Upper lobe of left lung (tissue), 4 donors: ENCODE data around the gene APOL2.

ENCODE experiments used
- EP300 ChIP-seq, 4 donors: sonication (generic); formaldehyde crosslinking; IDR thresholded peaks; one replicate each; pipeline ENCODE4 v1.5.1; 2017; ENCODE audit warnings: antibody characterized with exemption in 4 of 4, control low read depth in 2 of 4
- TF ChIP-seq, protein P1 (sequence below), 6 experiments: fragments of 450-650 bp in 4 of 6; fragments of 200-600 bp in 2 of 6; sonication (generic) in 2 of 6; IDR thresholded peaks; one replicate each; pipeline ENCODE4 v1.5.1; 2016 to 2019; ENCODE audit warnings: antibody characterized with exemption in 6 of 6

DNA sequence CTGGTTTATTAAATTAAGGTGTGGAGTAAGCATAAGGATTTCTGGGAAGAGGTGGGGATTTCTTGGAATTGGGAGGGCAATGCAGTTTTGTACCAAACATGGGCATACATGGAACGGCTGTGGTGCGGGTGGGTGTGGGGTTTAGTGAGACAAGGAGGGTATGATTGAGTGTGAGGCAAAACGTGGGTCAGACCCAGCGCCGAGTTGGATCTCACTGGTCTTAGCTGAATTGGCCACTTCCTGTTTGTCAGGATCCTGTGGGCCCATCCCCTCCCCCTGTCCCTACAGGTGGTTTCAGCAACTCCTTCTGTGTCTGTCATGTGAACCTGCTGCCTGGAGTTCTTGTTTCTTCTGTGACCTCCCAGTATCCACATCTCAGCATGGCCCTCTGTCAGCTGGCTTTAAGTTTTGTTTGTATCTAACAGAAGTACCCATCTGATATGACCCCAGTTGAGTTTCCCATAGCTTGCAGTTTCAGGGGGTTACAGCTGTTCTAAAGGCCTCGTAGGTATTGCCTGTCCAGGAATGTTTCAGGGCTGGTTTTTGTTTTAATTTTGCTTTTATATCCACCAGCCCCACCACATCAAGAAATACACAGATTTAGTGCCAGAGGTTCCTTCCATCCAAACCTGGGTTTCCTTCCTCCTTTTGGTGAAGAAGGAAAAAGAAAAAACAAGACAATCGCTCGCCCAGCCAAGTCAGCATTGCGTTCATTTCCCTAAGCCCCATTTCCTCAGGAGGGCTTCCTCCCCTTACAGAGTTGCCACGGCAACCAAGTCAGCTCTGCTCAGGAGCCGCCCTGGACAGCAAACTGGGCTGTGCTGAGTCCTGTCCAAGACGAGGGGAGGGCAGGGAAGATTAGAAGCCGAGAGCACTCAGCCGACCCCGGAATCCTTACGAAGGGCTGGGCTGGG lies 19.6 kb upstream of the APOL2 start:
- TF ChIP-seq, protein P1, sequence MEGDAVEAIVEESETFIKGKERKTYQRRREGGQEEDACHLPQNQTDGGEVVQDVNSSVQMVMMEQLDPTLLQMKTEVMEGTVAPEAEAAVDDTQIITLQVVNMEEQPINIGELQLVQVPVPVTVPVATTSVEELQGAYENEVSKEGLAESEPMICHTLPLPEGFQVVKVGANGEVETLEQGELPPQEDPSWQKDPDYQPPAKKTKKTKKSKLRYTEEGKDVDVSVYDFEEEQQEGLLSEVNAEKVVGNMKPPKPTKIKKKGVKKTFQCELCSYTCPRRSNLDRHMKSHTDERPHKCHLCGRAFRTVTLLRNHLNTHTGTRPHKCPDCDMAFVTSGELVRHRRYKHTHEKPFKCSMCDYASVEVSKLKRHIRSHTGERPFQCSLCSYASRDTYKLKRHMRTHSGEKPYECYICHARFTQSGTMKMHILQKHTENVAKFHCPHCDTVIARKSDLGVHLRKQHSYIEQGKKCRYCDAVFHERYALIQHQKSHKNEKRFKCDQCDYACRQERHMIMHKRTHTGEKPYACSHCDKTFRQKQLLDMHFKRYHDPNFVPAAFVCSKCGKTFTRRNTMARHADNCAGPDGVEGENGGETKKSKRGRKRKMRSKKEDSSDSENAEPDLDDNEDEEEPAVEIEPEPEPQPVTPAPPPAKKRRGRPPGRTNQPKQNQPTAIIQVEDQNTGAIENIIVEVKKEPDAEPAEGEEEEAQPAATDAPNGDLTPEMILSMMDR (IDR thresholded peaks at IDR 0.05): no peak
- no peak for TF ChIP-seq EP300 (IDR thresholded peaks at IDR 0.05)
